ENCODE data around the gene UAP1. TPM values are rescaled to one million over a fixed set of nuclear protein-coding genes. Genes with fewer than 3 reads are reported as not detected.

UAP1 gene
- total RNA-seq, 2 donors from 2014 or later, result 70.4 to 284 TPM

DNA sequence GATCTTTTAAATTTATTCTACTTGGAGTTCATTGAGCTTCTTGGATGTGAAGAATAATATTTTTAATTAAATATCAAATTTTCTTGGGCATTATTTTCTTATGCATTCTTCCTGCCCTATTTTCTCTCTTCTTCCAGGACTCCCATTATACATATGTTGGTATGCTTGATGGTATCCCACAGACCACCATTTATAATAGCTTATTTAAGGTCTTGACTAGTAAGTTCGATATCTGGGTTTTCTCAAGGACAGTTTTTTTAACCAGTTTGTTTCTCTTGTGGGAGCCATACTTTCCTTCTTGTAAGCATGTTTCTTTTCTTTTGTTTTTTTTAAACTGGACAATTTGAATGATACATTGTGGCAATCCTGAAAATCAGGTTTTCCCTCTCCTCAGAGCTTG lies 55.3 kb downstream of the UAP1 start:
- no peak for ATAC-seq (ENCODE audit: insufficient number of reproducible peaks, low FRiP score, low read depth)
- Histone ChIP-seq H3K4me1 (ENCODE audit: control insufficient read depth in 1 of 2, low read depth in 2 of 2) (peaks cover 5 to 14% of the 10 kb centered on the region in 2 donors), H3K4me3 (no peak overlapping the region), H3K27ac (no peak overlapping the region), H3K9me3 (peaks cover 12% of the 10 kb centered on the region), H3K27me3 (replicated peaks; ENCODE audit: insufficient read depth) (no peaks in the 10 kb centered on the region), H3K36me3 (no peaks in the 10 kb centered on the region)
- DNase-seq (ENCODE audit: low spot score), result no peak
- TF ChIP-seq, protein P1, sequence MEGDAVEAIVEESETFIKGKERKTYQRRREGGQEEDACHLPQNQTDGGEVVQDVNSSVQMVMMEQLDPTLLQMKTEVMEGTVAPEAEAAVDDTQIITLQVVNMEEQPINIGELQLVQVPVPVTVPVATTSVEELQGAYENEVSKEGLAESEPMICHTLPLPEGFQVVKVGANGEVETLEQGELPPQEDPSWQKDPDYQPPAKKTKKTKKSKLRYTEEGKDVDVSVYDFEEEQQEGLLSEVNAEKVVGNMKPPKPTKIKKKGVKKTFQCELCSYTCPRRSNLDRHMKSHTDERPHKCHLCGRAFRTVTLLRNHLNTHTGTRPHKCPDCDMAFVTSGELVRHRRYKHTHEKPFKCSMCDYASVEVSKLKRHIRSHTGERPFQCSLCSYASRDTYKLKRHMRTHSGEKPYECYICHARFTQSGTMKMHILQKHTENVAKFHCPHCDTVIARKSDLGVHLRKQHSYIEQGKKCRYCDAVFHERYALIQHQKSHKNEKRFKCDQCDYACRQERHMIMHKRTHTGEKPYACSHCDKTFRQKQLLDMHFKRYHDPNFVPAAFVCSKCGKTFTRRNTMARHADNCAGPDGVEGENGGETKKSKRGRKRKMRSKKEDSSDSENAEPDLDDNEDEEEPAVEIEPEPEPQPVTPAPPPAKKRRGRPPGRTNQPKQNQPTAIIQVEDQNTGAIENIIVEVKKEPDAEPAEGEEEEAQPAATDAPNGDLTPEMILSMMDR (IDR thresholded peaks at IDR 0.05), result no peak

GRCh38 chr1:162617513-162617912 lies 56.0 kb downstream of the UAP1 start:
- H3K27me3 ChIP-seq (replicated peaks; ENCODE audit: insufficient read depth), result no peaks in the 10 kb centered on the region
- no peak for ATAC-seq (ENCODE audit: insufficient number of reproducible peaks, low FRiP score, low read depth)
- H3K36me3 ChIP-seq, result no peaks in the 10 kb centered on the region
- no peak for DNase-seq (ENCODE audit: low spot score)
- TF ChIP-seq, protein P1 (IDR thresholded peaks at IDR 0.05), result no peak
- no peak overlapping the region for H3K4me3 ChIP-seq
- H3K27ac ChIP-seq, result no peak overlapping the region
- H3K9me3 ChIP-seq, result peaks cover 12% of the 10 kb centered on the region
- peaks cover 5 to 11% of the 10 kb centered on the region in 2 donors for H3K4me1 ChIP-seq (ENCODE audit: control insufficient read depth in 1 of 2, low read depth in 2 of 2)

GRCh38 chr1:162619076-162619475 lies 57.6 kb downstream of the UAP1 start:
- Histone ChIP-seq H3K27ac (no peak overlapping the region), H3K4me1 (ENCODE audit: control insufficient read depth in 1 of 2, low read depth in 2 of 2) (no peaks in the 10 kb centered on the region), H3K27me3 (replicated peaks; ENCODE audit: insufficient read depth) (no peaks in the 10 kb centered on the region), H3K9me3 (peaks cover 12% of the 10 kb centered on the region), H3K4me3 (no peak overlapping the region), H3K36me3 (no peaks in the 10 kb centered on the region)
- TF ChIP-seq, protein P1 (IDR thresholded peaks at IDR 0.05), result no peak
- DNase-seq (ENCODE audit: low spot score) (no peak), ATAC-seq (ENCODE audit: insufficient number of reproducible peaks, low FRiP score, low read depth) (no peak)

- Histone ChIP-seq H3K27me3 (replicated peaks; ENCODE audit: insufficient read depth) (no peaks in the 10 kb centered on the region), H3K4me3 (no peak overlapping the region), H3K4me1 (ENCODE audit: control insufficient read depth in 1 of 2, low read depth in 2 of 2) (peaks cover 0 to 9% of the 10 kb centered on the region in 2 donors), H3K36me3 (no peaks in the 10 kb centered on the region), H3K27ac (no peak overlapping the region), H3K9me3 (peaks cover 12% of the 10 kb centered on the region)
- no peak for ATAC-seq (ENCODE audit: insufficient number of reproducible peaks, low FRiP score, low read depth)
- no peak for DNase-seq (ENCODE audit: low spot score)
- TF ChIP-seq, protein P1 (IDR thresholded peaks at IDR 0.05), result no peak
These were observed 59.7 kb downstream of the UAP1 start for GRCh38 chr1:162621256-162621655.

DNA sequence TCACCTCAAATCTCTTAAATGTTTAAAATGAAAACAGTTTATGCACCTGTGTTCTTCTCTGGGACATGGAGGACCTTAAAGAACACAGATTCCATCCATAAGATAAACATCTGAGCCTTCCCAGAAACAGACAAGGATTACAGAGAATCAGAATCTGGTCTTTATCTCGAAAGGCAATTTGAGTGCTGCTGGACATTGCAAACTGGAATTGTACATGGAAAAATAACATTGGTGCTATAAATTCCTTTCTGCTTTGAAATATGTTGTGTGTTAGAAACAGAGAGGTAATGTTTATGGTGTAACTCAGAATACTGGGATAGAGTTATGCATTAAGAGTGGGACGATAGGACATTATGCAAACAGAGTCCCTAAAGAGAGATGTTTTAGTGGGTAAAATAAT lies 64.2 kb downstream of the UAP1 start:
- Histone ChIP-seq H3K36me3 (no peaks in the 10 kb centered on the region), H3K27ac (peak overlapping the region in 1 of 2 donors; percentile 55), H3K4me3 (no peak overlapping the region), H3K27me3 (replicated peaks; ENCODE audit: insufficient read depth) (no peaks in the 10 kb centered on the region), H3K9me3 (no peaks in the 10 kb centered on the region), H3K4me1 (ENCODE audit: control insufficient read depth in 1 of 2, low read depth in 2 of 2) (peaks cover 0 to 30% of the 10 kb centered on the region in 2 donors)
- no peak for DNase-seq (ENCODE audit: low spot score)
- ATAC-seq (ENCODE audit: insufficient number of reproducible peaks, low FRiP score, low read depth), result no peak
- TF ChIP-seq, protein P1 (IDR thresholded peaks at IDR 0.05), result no peak
